Gastroesophageal sphincter (tissue), 3 donors: ENCODE results near the gene PARD3.

Source experiments
- POLR2A ChIP-seq, 2 donors: fragments of 450-650 bp; IDR thresholded peaks; one replicate each; pipeline ENCODE4 v1.6.1; 2017; ENCODE audit warnings: antibody characterized with exemption in 2 of 2, mild to moderate bottlenecking in 2 of 2, moderate library complexity in 1 of 2
- POLR2AphosphoS5 ChIP-seq: sonication (generic); formaldehyde crosslinking; IDR thresholded peaks from one replicate; pipeline ENCODE4 v1.6.1; 2017; ENCODE audit warnings: antibody characterized with exemption
- TF ChIP-seq, protein P1 (sequence below), 4 experiments: fragments of 200-600 bp in 2 of 4; fragments of 450-650 bp in 2 of 4; sonication (generic) in 1 of 4; IDR thresholded peaks; one replicate each; pipeline ENCODE4 v1.5.1; 2017 to 2019; ENCODE audit warnings: antibody characterized with exemption in 4 of 4, mild to moderate bottlenecking in 2 of 4, moderate library complexity in 2 of 4

DNA sequence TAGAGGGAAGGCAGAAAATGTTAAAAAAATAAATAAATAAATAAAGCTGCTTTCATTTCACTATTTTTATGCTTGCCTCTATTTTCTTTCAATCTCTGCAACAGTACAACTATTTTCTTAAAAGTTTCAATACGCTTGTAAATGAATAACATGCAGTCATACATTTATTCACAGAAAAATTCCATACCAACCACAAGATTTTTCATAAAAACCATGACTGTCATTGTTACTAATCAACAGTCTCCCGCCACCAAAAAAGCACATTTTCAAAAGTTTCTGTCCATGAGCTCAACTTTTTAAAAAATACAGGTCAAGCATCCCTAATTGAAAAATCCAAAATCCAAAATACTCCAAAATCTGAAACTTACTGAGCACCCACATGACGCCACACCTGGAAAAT, 5.3 kb downstream of the PARD3 start:
- TF ChIP-seq POLR2AphosphoS5 (no peak), POLR2A (IDR thresholded peaks at IDR 0.05) (no peak)
- TF ChIP-seq, protein P1, sequence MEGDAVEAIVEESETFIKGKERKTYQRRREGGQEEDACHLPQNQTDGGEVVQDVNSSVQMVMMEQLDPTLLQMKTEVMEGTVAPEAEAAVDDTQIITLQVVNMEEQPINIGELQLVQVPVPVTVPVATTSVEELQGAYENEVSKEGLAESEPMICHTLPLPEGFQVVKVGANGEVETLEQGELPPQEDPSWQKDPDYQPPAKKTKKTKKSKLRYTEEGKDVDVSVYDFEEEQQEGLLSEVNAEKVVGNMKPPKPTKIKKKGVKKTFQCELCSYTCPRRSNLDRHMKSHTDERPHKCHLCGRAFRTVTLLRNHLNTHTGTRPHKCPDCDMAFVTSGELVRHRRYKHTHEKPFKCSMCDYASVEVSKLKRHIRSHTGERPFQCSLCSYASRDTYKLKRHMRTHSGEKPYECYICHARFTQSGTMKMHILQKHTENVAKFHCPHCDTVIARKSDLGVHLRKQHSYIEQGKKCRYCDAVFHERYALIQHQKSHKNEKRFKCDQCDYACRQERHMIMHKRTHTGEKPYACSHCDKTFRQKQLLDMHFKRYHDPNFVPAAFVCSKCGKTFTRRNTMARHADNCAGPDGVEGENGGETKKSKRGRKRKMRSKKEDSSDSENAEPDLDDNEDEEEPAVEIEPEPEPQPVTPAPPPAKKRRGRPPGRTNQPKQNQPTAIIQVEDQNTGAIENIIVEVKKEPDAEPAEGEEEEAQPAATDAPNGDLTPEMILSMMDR (IDR thresholded peaks at IDR 0.05) = no peak
